GM23338 (cell line): ENCODE results near the gene KCNMB2. TPM values are rescaled to one million over a fixed set of nuclear protein-coding genes. Genes with fewer than 3 reads are reported as not detected.

Experiments
- ATAC-seq: fragments of 200-7000 bp; cut with Tn5 transposase; 3 replicates; pipeline ENCODE4 v1.9.1; 2020
- DNase-seq: peaks from one replicate; pipeline ENCODE4 v3.0.0-alpha.2; 2015; ENCODE audit warnings: low spot score
- H2AFZ ChIP-seq: fragments of 200-600 bp; sonication (generic); 2 replicates; pipeline ENCODE4 v1.8.0; 2016; ENCODE audit warnings: antibody characterized with exemption, mild to moderate bottlenecking, moderate library complexity
- H3F3A ChIP-seq: fragments of 200-600 bp; sonication (generic); replicated peaks from 2 replicates; pipeline ENCODE4 v1.8.0; 2017; ENCODE audit warnings: antibody characterized with exemption, mixed run types, low read depth
- H3K27ac ChIP-seq: fragments of 200-600 bp; sonication (generic); 2 replicates; pipeline ENCODE4 v1.6.1; 2016; ENCODE audit warnings: low read depth
- H3K27me3 ChIP-seq: fragments of 200-600 bp; sonication (generic); 2 replicates; pipeline ENCODE4 v1.8.0; 2016; ENCODE audit warnings: mild to moderate bottlenecking, mixed run types, moderate library complexity; ENCODE audit not compliant: insufficient read depth
- H3K36me3 ChIP-seq: fragments of 200-600 bp; sonication (generic); 2 replicates; pipeline ENCODE4 v1.8.0; 2016; ENCODE audit warnings: mild to moderate bottlenecking; ENCODE audit not compliant: insufficient read depth
- H3K4me1 ChIP-seq: fragments of 200-600 bp; sonication (generic); 2 replicates; pipeline ENCODE4 v1.8.0; 2016; ENCODE audit warnings: mild to moderate bottlenecking, moderate library complexity; ENCODE audit not compliant: insufficient read depth
- H3K4me2 ChIP-seq: fragments of 200-600 bp; sonication (generic); 2 replicates; pipeline ENCODE4 v1.7.1; 2017; ENCODE audit warnings: mixed run types
- H3K4me3 ChIP-seq: fragments of 200-600 bp; sonication (generic); 2 replicates; pipeline ENCODE4 v1.6.1; 2016; ENCODE audit warnings: mixed run types
- H3K79me2 ChIP-seq: fragments of 200-600 bp; sonication (generic); replicated peaks from 2 replicates; pipeline ENCODE4 v1.8.0; 2017; ENCODE audit warnings: mild to moderate bottlenecking; ENCODE audit not compliant: insufficient read depth
- H3K9me2 ChIP-seq: fragments of 200-600 bp; sonication (generic); 2 replicates; pipeline ENCODE4 v1.8.0; 2017; ENCODE audit not compliant: insufficient read depth
- H4K20me1 ChIP-seq: fragments of 200-600 bp; sonication (generic); replicated peaks from 2 replicates; pipeline ENCODE4 v1.8.0; 2017; ENCODE audit warnings: mild to moderate bottlenecking; ENCODE audit not compliant: insufficient read depth
- H3K27ac Mint-ChIP-seq: 2 replicates; pipeline ENCODE4 v1.8.0; 2020; ENCODE audit warnings: inconsistent platforms, mild to moderate bottlenecking, moderate library complexity, mixed read lengths
- H3K27me3 Mint-ChIP-seq: 3 replicates; pipeline ENCODE4 v1.8.0; 2022; ENCODE audit warnings: low read depth, mild to moderate bottlenecking, moderate library complexity, mixed read lengths, inconsistent platforms; ENCODE audit not compliant: insufficient read depth, poor library complexity
- H3K36me3 Mint-ChIP-seq: 3 replicates; pipeline ENCODE4 v1.8.0; 2021; ENCODE audit warnings: low read depth, mild to moderate bottlenecking, inconsistent platforms, moderate library complexity, mixed read lengths
- H3K4me1 Mint-ChIP-seq: 3 replicates; pipeline ENCODE4 v1.8.0; 2020; ENCODE audit warnings: mild to moderate bottlenecking, inconsistent platforms, mixed read lengths
- H3K4me3 Mint-ChIP-seq: 3 replicates; pipeline ENCODE4 v1.8.0; 2021; ENCODE audit warnings: moderate library complexity, mild to moderate bottlenecking, inconsistent platforms, mixed read lengths
- H3K9me3 Mint-ChIP-seq: 3 replicates; pipeline ENCODE4 v1.8.0; 2020; ENCODE audit warnings: moderate library complexity, mild to moderate bottlenecking, inconsistent platforms, mixed read lengths
- EZH2 ChIP-seq: fragments of 200-600 bp; sonication (generic); IDR thresholded peaks from one replicate; pipeline ENCODE4 v1.8.0; 2017; ENCODE audit warnings: antibody characterized with exemption, mild to moderate bottlenecking, low read depth; ENCODE audit not compliant: unreplicated experiment
- NANOG ChIP-seq: IDR thresholded peaks from 2 replicates; pipeline ENCODE4 v1.6.1; 2016; ENCODE audit warnings: antibody characterized with exemption, borderline replicate concordance
- REST ChIP-seq: IDR thresholded peaks from one replicate; pipeline ENCODE4 v1.6.1; 2018; ENCODE audit warnings: antibody characterized with exemption; ENCODE audit not compliant: unreplicated experiment
- polyA plus RNA-seq: library from polyadenylated mRNA; unstranded; fragments of >200 nt; fragmentation: Nextera tagmentation; extraction: Ambion mirVana; gene quantifications from 2 replicates; pipeline ENCODE4 v1.2.1, GENCODE V29; 2016
- total RNA-seq: library from RNA; depleted of rRNA; stranded (reverse); fragments of >200 nt; shearing (Covaris generic); gene quantifications from 2 replicates; pipeline ENCODE4 v1.2.3, GENCODE V29; 2014
- TF ChIP-seq, protein P1 (sequence below), 2 experiments: fragments of 200-600 bp in 1 of 2; sonication (generic) in 1 of 2; conservative IDR thresholded peaks; 2 replicates each; pipeline versions ENCODE4 v1.5.1 to v1.6.1; 2016 to 2017; ENCODE audit warnings: antibody characterized with exemption in 2 of 2, low read depth in 2 of 2, mild to moderate bottlenecking in 2 of 2, moderate library complexity in 1 of 2
- TF ChIP-seq, protein P2 (sequence below): IDR thresholded peaks from 2 replicates; pipeline ENCODE4 v1.6.1; 2016; ENCODE audit warnings: antibody characterized with exemption

Gene KCNMB2
- total and polyA plus RNA-seq, 2 experiments from 2014 or later: 0.53 TPM; not detected in 1

DNA sequence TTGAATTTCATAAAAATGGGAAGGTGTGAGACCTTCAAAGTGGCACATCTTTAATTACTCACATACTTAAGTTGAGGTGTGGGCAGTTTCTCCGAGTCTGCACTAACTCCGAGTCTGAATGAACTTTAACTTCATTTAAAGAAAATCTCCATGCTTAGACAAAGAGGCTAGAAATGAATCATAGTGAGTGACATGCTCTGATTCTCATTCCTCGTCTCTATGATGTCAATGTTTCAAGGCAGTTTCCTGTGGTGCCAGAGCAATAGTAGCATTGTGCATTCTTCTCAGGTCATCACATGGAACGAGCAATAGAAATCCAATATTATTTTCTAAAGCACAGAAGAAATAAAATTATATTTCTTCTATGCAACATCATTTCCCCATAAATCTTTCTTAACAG is 224.8 kb downstream of the KCNMB2 start (continued):
- TF ChIP-seq, protein P1, sequence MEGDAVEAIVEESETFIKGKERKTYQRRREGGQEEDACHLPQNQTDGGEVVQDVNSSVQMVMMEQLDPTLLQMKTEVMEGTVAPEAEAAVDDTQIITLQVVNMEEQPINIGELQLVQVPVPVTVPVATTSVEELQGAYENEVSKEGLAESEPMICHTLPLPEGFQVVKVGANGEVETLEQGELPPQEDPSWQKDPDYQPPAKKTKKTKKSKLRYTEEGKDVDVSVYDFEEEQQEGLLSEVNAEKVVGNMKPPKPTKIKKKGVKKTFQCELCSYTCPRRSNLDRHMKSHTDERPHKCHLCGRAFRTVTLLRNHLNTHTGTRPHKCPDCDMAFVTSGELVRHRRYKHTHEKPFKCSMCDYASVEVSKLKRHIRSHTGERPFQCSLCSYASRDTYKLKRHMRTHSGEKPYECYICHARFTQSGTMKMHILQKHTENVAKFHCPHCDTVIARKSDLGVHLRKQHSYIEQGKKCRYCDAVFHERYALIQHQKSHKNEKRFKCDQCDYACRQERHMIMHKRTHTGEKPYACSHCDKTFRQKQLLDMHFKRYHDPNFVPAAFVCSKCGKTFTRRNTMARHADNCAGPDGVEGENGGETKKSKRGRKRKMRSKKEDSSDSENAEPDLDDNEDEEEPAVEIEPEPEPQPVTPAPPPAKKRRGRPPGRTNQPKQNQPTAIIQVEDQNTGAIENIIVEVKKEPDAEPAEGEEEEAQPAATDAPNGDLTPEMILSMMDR (conservative IDR thresholded peaks at IDR 0.05; ENCODE audit: low read depth in 2 of 2): no peak
- TF ChIP-seq, protein P2, sequence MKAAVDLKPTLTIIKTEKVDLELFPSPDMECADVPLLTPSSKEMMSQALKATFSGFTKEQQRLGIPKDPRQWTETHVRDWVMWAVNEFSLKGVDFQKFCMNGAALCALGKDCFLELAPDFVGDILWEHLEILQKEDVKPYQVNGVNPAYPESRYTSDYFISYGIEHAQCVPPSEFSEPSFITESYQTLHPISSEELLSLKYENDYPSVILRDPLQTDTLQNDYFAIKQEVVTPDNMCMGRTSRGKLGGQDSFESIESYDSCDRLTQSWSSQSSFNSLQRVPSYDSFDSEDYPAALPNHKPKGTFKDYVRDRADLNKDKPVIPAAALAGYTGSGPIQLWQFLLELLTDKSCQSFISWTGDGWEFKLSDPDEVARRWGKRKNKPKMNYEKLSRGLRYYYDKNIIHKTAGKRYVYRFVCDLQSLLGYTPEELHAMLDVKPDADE: no peak
- TF ChIP-seq EZH2: no peak

GRCh38 chr3:178761461-178761860 is 225.2 kb downstream of the KCNMB2 start:
- Histone ChIP-seq H3K27me3 (no peaks in the 10 kb centered on the region), H3F3A (no peaks in the 10 kb centered on the region), H4K20me1 (no peaks in the 10 kb centered on the region), H3K9me2 (no peaks in the 10 kb centered on the region), H3K4me1 (no peaks in the 10 kb centered on the region), H3K4me2 (no peak overlapping the region), H3K79me2 (no peaks in the 10 kb centered on the region), H3K36me3 (no peaks in the 10 kb centered on the region), H3K4me3 (no peak overlapping the region), H2AFZ (no peak overlapping the region), H3K27ac (no peak overlapping the region)
- Mint-ChIP-seq H3K4me3 (no peak overlapping the region), H3K4me1 (no peaks in the 10 kb centered on the region), H3K9me3 (no peaks in the 10 kb centered on the region), H3K36me3 (no peaks in the 10 kb centered on the region), H3K27me3 (no peaks in the 10 kb centered on the region), H3K27ac (no peak overlapping the region)
- TF ChIP-seq, protein P1 (conservative IDR thresholded peaks at IDR 0.05; ENCODE audit: low read depth in 2 of 2): no peak
- TF ChIP-seq REST (no peak), EZH2 (no peak), NANOG (no peak)
- TF ChIP-seq, protein P2: no peak
- DNase-seq: no peak
- no peak for ATAC-seq
